ENCODE results near the gene MAN1A2. TPM values are rescaled to one million over a fixed set of nuclear protein-coding genes. Genes with fewer than 3 reads are reported as not detected.

Gene MAN1A2
- total and polyA plus RNA-seq, 9 of the 15 experiments (the other 6 are each of a cell fraction or from before 2014, with no cell fraction given): 4.2 to 38.4 (median 18.7) TPM

GRCh38 chr1:117368116-117369108 is 1.2 kb downstream of the MAN1A2 start (continued):
- TF ChIP-seq MAFK (IDR thresholded peaks at IDR 0.05; ENCODE audit: low read length) (peak; percentile 82), ATF1 (CRISPR knock-in tag; IDR thresholded peaks at IDR 0.05) (no peak), ATF1 (tag; IDR thresholded peaks at IDR 0.05) (peak; percentile 16; the same call in 1 of the 2 replicates), NBN (IDR thresholded peaks at IDR 0.05; ENCODE audit: low read depth) (peak; percentile 70), E2F8 (IDR thresholded peaks at IDR 0.05; ENCODE audit: low read depth, partially characterized antibody) (no peak), EP400 (IDR thresholded peaks at IDR 0.05) (peak; percentile 33; the same call in 1 of the 2 replicates), PREB (CRISPR knock-in tag; IDR thresholded peaks at IDR 0.05) (0 out of 2 replicates have a peak, but pooled peaks have one; percentile 9), KLF16 (IDR thresholded peaks at IDR 0.05) (no peak), DPF2 (IDR thresholded peaks at IDR 0.05) (peak; percentile 52), NKRF (IDR thresholded peaks at IDR 0.05; ENCODE audit: borderline replicate concordance) (peak; percentile 71), SAP30 (IDR thresholded peaks at IDR 0.05; ENCODE audit: borderline replicate concordance, insufficient read depth, low read depth, low read length, poor library complexity, severe bottlenecking) (peak; percentile 47), JUND (IDR thresholded peaks at IDR 0.05; ENCODE audit: borderline replicate concordance, low read depth, low read length) (peak; percentile 48; the same call in 1 of the 2 replicates), JUND (tag; IDR thresholded peaks at IDR 0.05; ENCODE audit: borderline replicate concordance, low read depth, low read length) (peak; percentile 42; the same call in 1 of the 3 replicates), ZKSCAN1 (IDR thresholded peaks at IDR 0.05; ENCODE audit: low read depth, low read length) (no peak), NFXL1 (CRISPR knock-in tag; IDR thresholded peaks at IDR 0.05) (no peak), SPI1 (IDR thresholded peaks at IDR 0.05; ENCODE audit: borderline replicate concordance, low read depth, low read length) (no peak), BRD4 (IDR thresholded peaks at IDR 0.05) (no peak), BACH1 (tag; IDR thresholded peaks at IDR 0.05) (peak; percentile 87), CEBPG (CRISPR knock-in tag; IDR thresholded peaks at IDR 0.05) (no peak), CEBPG (tag; conservative IDR thresholded peaks at IDR 0.05 in 1 of 2, IDR thresholded peaks at IDR 0.05 in 1 of 2) (no peak), FOSL1 (tag; conservative IDR thresholded peaks at IDR 0.05) (peak; percentile 43), CREBBP (IDR thresholded peaks at IDR 0.05; ENCODE audit: low read depth, low read length) (no peak)

All from K562 (cell line).